Neural cell (in vitro differentiated cells): ENCODE data around the gene HSD11B2. TPM values are rescaled to one million over a fixed set of nuclear protein-coding genes. Genes with fewer than 3 reads are reported as not detected.

Experiments
- H2AFZ ChIP-seq: fragments of 200-600, 300-800 bp; sonication (generic), shearing (Covaris generic); 2 replicates; pipeline ENCODE4 v1.6.0; 2014; ENCODE audit warnings: low read depth, mild to moderate bottlenecking, antibody characterized with exemption, low read length, moderate library complexity
- H3F3A ChIP-seq: fragments of 200-600 bp; shearing (Covaris generic); 2 replicates; pipeline ENCODE4 v1.6.1; 2016; ENCODE audit warnings: mild to moderate bottlenecking, moderate library complexity, mixed read lengths, antibody characterized with exemption, low read length; ENCODE audit not compliant: insufficient read depth, poor library complexity, severe bottlenecking
- H3K27ac ChIP-seq: fragments of 200-600, 300-800 bp; sonication (generic), shearing (Covaris generic); 2 replicates; pipeline ENCODE4 v1.5.1; 2014; ENCODE audit warnings: mild to moderate bottlenecking, low read length, moderate library complexity
- H3K27me3 ChIP-seq: fragments of 300-800, 200-600 bp; sonication (generic), shearing (Covaris generic); 2 replicates; pipeline ENCODE4 v1.6.0; 2014; ENCODE audit warnings: mild to moderate bottlenecking, low read depth, low read length, moderate library complexity; ENCODE audit not compliant: insufficient read depth
- H3K36me3 ChIP-seq: fragments of 300-800, 200-600 bp; sonication (generic), shearing (Covaris generic); 2 replicates; pipeline ENCODE4 v1.5.1; 2014; ENCODE audit warnings: mild to moderate bottlenecking, antibody characterized with exemption, low read length, moderate library complexity; ENCODE audit not compliant: insufficient read depth
- H3K4me2 ChIP-seq: fragments of 300-800, 200-600 bp; sonication (generic), shearing (Covaris generic); 2 replicates; pipeline ENCODE4 v1.6.0; 2014; ENCODE audit warnings: mild to moderate bottlenecking, low read length
- H3K4me3 ChIP-seq: fragments of 300-800, 200-600 bp; sonication (generic), shearing (Covaris generic); 2 replicates; pipeline ENCODE4 v1.5.1; 2014; ENCODE audit warnings: mild to moderate bottlenecking, low read length, moderate library complexity
- H3K79me2 ChIP-seq: fragments of 200-600 bp; shearing (Covaris generic); replicated peaks from 2 replicates; pipeline ENCODE4 v1.6.0; 2014; ENCODE audit warnings: mild to moderate bottlenecking, low read length, moderate library complexity; ENCODE audit not compliant: insufficient read depth
- H3K9ac ChIP-seq: fragments of 300-800, 200-600 bp; sonication (generic), shearing (Covaris generic); 2 replicates; pipeline ENCODE4 v1.6.1; 2016; ENCODE audit warnings: mild to moderate bottlenecking, low read length, mixed read lengths
- H3K9me2 ChIP-seq: fragments of 200-600 bp; shearing (Covaris generic); 2 replicates; pipeline ENCODE4 v1.6.1; 2016; ENCODE audit warnings: mild to moderate bottlenecking, low read length, mixed read lengths; ENCODE audit not compliant: insufficient read depth
- H3K9me3 ChIP-seq: fragments of 200-600, 300-800 bp; sonication (generic), shearing (Covaris generic); 2 replicates; pipeline ENCODE4 v1.6.1; 2016; ENCODE audit warnings: mild to moderate bottlenecking, mixed run types, low read length, moderate library complexity, mixed read lengths
- H4K20me1 ChIP-seq: fragments of 200-600 bp; shearing (Covaris generic); 2 replicates; pipeline ENCODE4 v1.6.1; 2016; ENCODE audit warnings: mild to moderate bottlenecking, mixed run types; ENCODE audit not compliant: insufficient read depth
- CTCF ChIP-seq: fragments of 450-650 bp; IDR thresholded peaks from 2 replicates; pipeline ENCODE4 v1.5.1; 2014; ENCODE audit warnings: antibody characterized with exemption, mild to moderate bottlenecking, moderate library complexity; ENCODE audit not compliant: poor library complexity, severe bottlenecking
- EP300 ChIP-seq: fragments of 450-650 bp; conservative IDR thresholded peaks from 2 replicates; pipeline ENCODE4 v1.6.1; 2014; ENCODE audit warnings: antibody characterized with exemption, mild to moderate bottlenecking, moderate library complexity; ENCODE audit not compliant: poor library complexity, severe bottlenecking
- EZH2 ChIP-seq: fragments of 200-600, 300-800 bp; shearing (Covaris generic), sonication (generic); IDR thresholded peaks from 2 replicates; pipeline ENCODE4 v1.6.1; 2014; ENCODE audit warnings: antibody characterized with exemption, low read length, borderline replicate concordance, mild to moderate bottlenecking; ENCODE audit not compliant: insufficient read depth, poor library complexity, severe bottlenecking
- MXI1 ChIP-seq: fragments of 450-650 bp; conservative IDR thresholded peaks from 2 replicates; pipeline ENCODE4 v1.6.1; 2014; ENCODE audit warnings: antibody characterized with exemption, mild to moderate bottlenecking; ENCODE audit not compliant: poor library complexity, severe bottlenecking
- POLR2AphosphoS5 ChIP-seq: IDR thresholded peaks from 2 replicates; pipeline ENCODE4 v1.6.1; 2012
- RAD21 ChIP-seq: fragments of 450-650 bp; conservative IDR thresholded peaks from 2 replicates; pipeline ENCODE4 v1.6.1; 2014; ENCODE audit warnings: antibody characterized with exemption, mild to moderate bottlenecking, moderate library complexity
- REST ChIP-seq: IDR thresholded peaks from 2 replicates; pipeline ENCODE4 v1.6.1; 2012; ENCODE audit warnings: borderline replicate concordance
- SMC3 ChIP-seq: fragments of 450-650 bp; conservative IDR thresholded peaks from 2 replicates; pipeline ENCODE4 v1.6.1; 2014; ENCODE audit warnings: antibody characterized with exemption, mild to moderate bottlenecking, moderate library complexity; ENCODE audit not compliant: poor library complexity
- TAF1 ChIP-seq: IDR thresholded peaks from 2 replicates; pipeline ENCODE4 v1.6.1; 2012; ENCODE audit warnings: low read depth
- polyA plus RNA-seq: library from polyadenylated mRNA; depleted of rRNA; stranded (reverse); fragments of >200 nt; gene quantifications from 2 replicates; pipeline ENCODE4 v1.2.3, GENCODE V29; 2014

HSD11B2 gene
- polyA plus RNA-seq, 1 donor from 2014 or later = 0.24 TPM

GRCh38 chr16:67426022-67426421 is 4.9 kb upstream of the HSD11B2 start:
- Histone ChIP-seq H3K79me2 (no peaks in the 10 kb centered on the region), H3K27me3 (peaks cover 29% of the 10 kb centered on the region), H3K9me3 (no peaks in the 10 kb centered on the region), H3K4me2 (no peak overlapping the region), H3K9me2 (no peaks in the 10 kb centered on the region), H4K20me1 (no peaks in the 10 kb centered on the region), H3K9ac (no peak overlapping the region), H3K27ac (no peak overlapping the region), H3K36me3 (no peaks in the 10 kb centered on the region), H2AFZ (no peak overlapping the region), H3K4me3 (no peak overlapping the region), H3F3A (no peaks in the 10 kb centered on the region)
- TF ChIP-seq EP300 (no peak), EZH2 (no peak), MXI1 (no peak), RAD21 (no peak), CTCF (no peak), POLR2AphosphoS5 (no peak), REST (no peak), TAF1 (no peak), SMC3 (no peak)

GRCh38 chr16:67426950-67427349 is 4.0 kb upstream of the HSD11B2 start:
- no peak for TF ChIP-seq REST
- no peak for TF ChIP-seq CTCF
- no peak for TF ChIP-seq MXI1
- no peak for TF ChIP-seq SMC3
- no peak for TF ChIP-seq EP300
- no peak for TF ChIP-seq RAD21
- no peak for TF ChIP-seq POLR2AphosphoS5
- TF ChIP-seq TAF1 = no peak
- TF ChIP-seq EZH2 = no peak
- H3K79me2 ChIP-seq = no peaks in the 10 kb centered on the region
- no peaks in the 10 kb centered on the region for H3K9me3 ChIP-seq
- H3F3A ChIP-seq = no peaks in the 10 kb centered on the region
- no peak overlapping the region for H3K4me2 ChIP-seq
- no peaks in the 10 kb centered on the region for H4K20me1 ChIP-seq
- no peak overlapping the region for H3K4me3 ChIP-seq
- H3K9ac ChIP-seq = no peak overlapping the region
- no peaks in the 10 kb centered on the region for H3K9me2 ChIP-seq
- H3K36me3 ChIP-seq = no peaks in the 10 kb centered on the region
- peaks cover 35% of the 10 kb centered on the region for H3K27me3 ChIP-seq
- no peak overlapping the region for H2AFZ ChIP-seq
- no peak overlapping the region for H3K27ac ChIP-seq
